Transverse colon (tissue), 4 donors: ENCODE data around the gene PNKD. TPM values are rescaled to one million over a fixed set of nuclear protein-coding genes. Genes with fewer than 3 reads are reported as not detected.

Source experiments
- DNase-seq: peaks from one replicate; pipeline ENCODE4 v3.0.0-alpha.2; 2019
- H3K27ac ChIP-seq, 4 donors: fragments of 200-600 bp; sonication (generic); 2 replicates each; pipeline ENCODE4 v1.5.1; 2016 to 2018; ENCODE audit warnings: inconsistent platforms in 4 of 4
- H3K27me3 ChIP-seq: fragments of 200-600 bp; sonication (generic); 2 replicates; pipeline ENCODE4 v1.5.1; 2017; ENCODE audit warnings: inconsistent platforms
- H3K36me3 ChIP-seq, 4 donors: fragments of 200-600 bp; sonication (generic); 2 replicates each; pipeline ENCODE4 v1.5.1; 2017 to 2019; ENCODE audit warnings: inconsistent platforms in 4 of 4
- H3K4me1 ChIP-seq, 4 donors: fragments of 200-600 bp; sonication (generic); 2 replicates each; pipeline ENCODE4 v1.5.1; 2017 to 2020; ENCODE audit warnings: inconsistent platforms in 4 of 4
- H3K4me3 ChIP-seq, 4 donors: fragments of 200-600 bp; sonication (generic); 1 replicate in 1 of 4; 2 replicates in 3 of 4; pipeline versions ENCODE4 v1.5.1 to v1.6.1; 2017 to 2019; ENCODE audit warnings: inconsistent platforms in 4 of 4
- H3K9me3 ChIP-seq, 2 donors: fragments of 200-600 bp; sonication (generic); 2 replicates each; pipeline ENCODE4 v1.5.1; 2017 to 2019; ENCODE audit warnings: inconsistent platforms in 2 of 2
- CTCF ChIP-seq, 5 experiments: fragments of 200-600 bp in 3 of 5; fragments of 450-650 bp in 2 of 5; sonication (generic) in 3 of 5; IDR thresholded peaks; 1 replicate in 2 of 5; 2 replicates in 3 of 5; pipeline ENCODE4 v1.5.1; 2016 to 2017; ENCODE audit warnings: antibody characterized with exemption in 5 of 5, inconsistent platforms in 3 of 5, mild to moderate bottlenecking in 2 of 5, moderate library complexity in 1 of 5
- EP300 ChIP-seq: sonication (generic); formaldehyde crosslinking; IDR thresholded peaks from one replicate; pipeline ENCODE4 v1.6.1; 2017; ENCODE audit warnings: antibody characterized with exemption, low read depth
- POLR2A ChIP-seq: fragments of 450-650 bp; IDR thresholded peaks from one replicate; pipeline ENCODE4 v1.6.1; 2016; ENCODE audit warnings: antibody characterized with exemption, mild to moderate bottlenecking, moderate library complexity
- POLR2AphosphoS5 ChIP-seq, 3 donors: sonication (generic); formaldehyde crosslinking; IDR thresholded peaks; one replicate each; pipeline ENCODE4 v1.6.1; 2016; ENCODE audit warnings: antibody characterized with exemption in 3 of 3
- WGBS, 2 donors: methylation state at CpG; one replicate each; pipeline ENCODE4 v1.1.5; 2018; ENCODE audit warnings: low coverage in 1 of 2; 5-methylcytosine and 5-hydroxymethylcytosine counted together
- in situ Hi-C, 4 donors: fragments of 200-750 bp; cut with MboI; loops; one replicate each; pipeline versions ENCODE4 v1.15.0 to v1.15.1; 2017; ENCODE audit warnings: low sequenced_read_pairs in 3 of 4, low pct_ligation_motif_present in 1 of 4, low pct_unique_long_range_greater_than_20kb in 1 of 4
- intact Hi-C: fragments of 100-400 bp; cut with DNase I; formaldehyde crosslinking; loops from one replicate; pipeline ENCODE4 v1.15.1; 2023; ENCODE audit warnings: low total_unique reads
- total RNA-seq, 4 donors: library from RNA; depleted of rRNA; stranded (reverse); fragments of >200 nt; gene quantifications; one replicate each; pipeline ENCODE4 v1.1.0, GENCODE V29; 2016

PNKD gene
- total RNA-seq, 4 donors from 2014 or later, result 14.3 to 111 (median 100) TPM

- Histone ChIP-seq H3K4me3 (no peak overlapping the region), H3K36me3 (peaks cover 0 to 57% (median 24%) of the 10 kb centered on the region in 4 donors), H3K27ac (peak overlapping the region; percentile 85 to 89 (median 88)), H3K9me3 (no peaks in the 10 kb centered on the region), H3K27me3 (no peaks in the 10 kb centered on the region), H3K4me1 (peaks cover 20 to 46% (median 35%) of the 10 kb centered on the region in 4 donors)
- intact Hi-C loops, result no loop called here
- no peak for TF ChIP-seq CTCF (IDR thresholded peaks at IDR 0.05)
- TF ChIP-seq POLR2A, result no peak
- no peak for TF ChIP-seq POLR2AphosphoS5 (IDR thresholded peaks at IDR 0.05)
- no peak for TF ChIP-seq EP300
- no peak for DNase-seq
- in situ Hi-C loops, result loop anchor here in 2 of 4 donors (25.0 kb wide), 1 partner anchor 112 kb away; the partner anchor contains the start of genes CTDSP1 (in 2 of the 2) and SLC11A1 (in 2 of the 2)
- WGBS, 2 donors, result 87% methylated on average over 9 of the region's 9 CpGs; no CpG with 5 or more reads in 1 of the 2 donors
These were observed 5.2 kb downstream of the PNKD start for GRCh38 chr2:218275371-218276072.

GRCh38 chr2:218276986-218277755 lies 6.9 kb downstream of the PNKD start:
- Histone ChIP-seq H3K36me3 (peaks cover 0 to 68% (median 30%) of the 10 kb centered on the region in 4 donors), H3K9me3 (no peaks in the 10 kb centered on the region), H3K27ac (peak overlapping the region in 1 of 4 donors; percentile 6), H3K27me3 (no peaks in the 10 kb centered on the region), H3K4me3 (no peak overlapping the region), H3K4me1 (peaks cover 7 to 42% (median 31%) of the 10 kb centered on the region in 4 donors)
- in situ Hi-C loops, result loop anchor here in 2 of 4 donors (25.0 kb wide), 1 partner anchor 110 kb away; the partner anchor contains the start of genes CTDSP1 (in 2 of the 2) and SLC11A1 (in 2 of the 2)
- TF ChIP-seq POLR2AphosphoS5 (IDR thresholded peaks at IDR 0.05) (no peak), CTCF (IDR thresholded peaks at IDR 0.05) (no peak), POLR2A (no peak), EP300 (no peak)
- 80 to 82% methylated on average over 1 to 12 of the region's 12 CpGs for WGBS, 2 donors
- DNase-seq, result no peak
- intact Hi-C loops, result no loop called here

- Histone ChIP-seq H3K27ac (no peak overlapping the region), H3K4me3 (no peak overlapping the region), H3K4me1 (peaks cover 10 to 42% (median 32%) of the 10 kb centered on the region in 4 donors), H3K36me3 (peaks cover 0 to 68% (median 30%) of the 10 kb centered on the region in 4 donors), H3K27me3 (no peaks in the 10 kb centered on the region), H3K9me3 (no peaks in the 10 kb centered on the region)
- no peak for TF ChIP-seq POLR2A
- no peak for TF ChIP-seq CTCF (IDR thresholded peaks at IDR 0.05)
- TF ChIP-seq POLR2AphosphoS5 (IDR thresholded peaks at IDR 0.05), result no peak
- TF ChIP-seq EP300, result no peak
- in situ Hi-C loops (loop anchor here in 2 of 4 donors (25.0 kb wide), 1 partner anchor 109 kb away; the partner anchor contains the start of genes CTDSP1 (in 2 of the 2) and SLC11A1 (in 2 of the 2)), intact Hi-C loops (no loop called here)
- WGBS, 2 donors, result 72 to 93% methylated on average over 3 to 7 of the region's 7 CpGs
- no peak for DNase-seq
These were observed 7.6 kb downstream of the PNKD start for GRCh38 chr2:218277921-218278320.
